Ishikawa (cell line): ENCODE measurements around the gene SYT8.
A peak's percentile ranks its signal among the peaks of the same experiment; 100 is the strongest.

Source experiments
- CREB1 ChIP-seq: IDR thresholded peaks from 2 replicates; pipeline ENCODE4 v1.6.1; 2012; ENCODE audit warnings: low read depth
- EGR1 ChIP-seq: IDR thresholded peaks from 2 replicates; pipeline ENCODE4 v1.6.1; 2012
- EP300 ChIP-seq: IDR thresholded peaks from 2 replicates; pipeline ENCODE4 v1.6.1; 2012; ENCODE audit warnings: borderline replicate concordance
- FOXM1 ChIP-seq: IDR thresholded peaks from 2 replicates; pipeline ENCODE4 v1.6.1; 2012; ENCODE audit warnings: low read depth, borderline replicate concordance
- MAX ChIP-seq: IDR thresholded peaks from 2 replicates; pipeline ENCODE4 v1.6.1; 2012
- RAD21 ChIP-seq: IDR thresholded peaks from 2 replicates; pipeline ENCODE4 v1.6.1; 2012; ENCODE audit warnings: low read depth
- TAF1 ChIP-seq: IDR thresholded peaks from 2 replicates; pipeline ENCODE4 v1.6.1; 2012; ENCODE audit warnings: low read depth, mild to moderate bottlenecking
- YY1 ChIP-seq: IDR thresholded peaks from 2 replicates; pipeline ENCODE4 v1.6.1; 2012; ENCODE audit warnings: low read depth
- TF ChIP-seq, protein P1 (sequence below): IDR thresholded peaks from 2 replicates; pipeline ENCODE4 v1.6.1; 2012; ENCODE audit warnings: low read depth, mild to moderate bottlenecking

GRCh38 chr11:1876361-1877063 is 41.7 kb downstream of the SYT8 start:
- TF ChIP-seq TAF1 (no peak), RAD21 (peak; percentile 46; the same call in 1 of the 2 replicates), YY1 (no peak), EP300 (no peak), CREB1 (no peak), EGR1 (no peak), FOXM1 (no peak), MAX (no peak)
- TF ChIP-seq, protein P1, sequence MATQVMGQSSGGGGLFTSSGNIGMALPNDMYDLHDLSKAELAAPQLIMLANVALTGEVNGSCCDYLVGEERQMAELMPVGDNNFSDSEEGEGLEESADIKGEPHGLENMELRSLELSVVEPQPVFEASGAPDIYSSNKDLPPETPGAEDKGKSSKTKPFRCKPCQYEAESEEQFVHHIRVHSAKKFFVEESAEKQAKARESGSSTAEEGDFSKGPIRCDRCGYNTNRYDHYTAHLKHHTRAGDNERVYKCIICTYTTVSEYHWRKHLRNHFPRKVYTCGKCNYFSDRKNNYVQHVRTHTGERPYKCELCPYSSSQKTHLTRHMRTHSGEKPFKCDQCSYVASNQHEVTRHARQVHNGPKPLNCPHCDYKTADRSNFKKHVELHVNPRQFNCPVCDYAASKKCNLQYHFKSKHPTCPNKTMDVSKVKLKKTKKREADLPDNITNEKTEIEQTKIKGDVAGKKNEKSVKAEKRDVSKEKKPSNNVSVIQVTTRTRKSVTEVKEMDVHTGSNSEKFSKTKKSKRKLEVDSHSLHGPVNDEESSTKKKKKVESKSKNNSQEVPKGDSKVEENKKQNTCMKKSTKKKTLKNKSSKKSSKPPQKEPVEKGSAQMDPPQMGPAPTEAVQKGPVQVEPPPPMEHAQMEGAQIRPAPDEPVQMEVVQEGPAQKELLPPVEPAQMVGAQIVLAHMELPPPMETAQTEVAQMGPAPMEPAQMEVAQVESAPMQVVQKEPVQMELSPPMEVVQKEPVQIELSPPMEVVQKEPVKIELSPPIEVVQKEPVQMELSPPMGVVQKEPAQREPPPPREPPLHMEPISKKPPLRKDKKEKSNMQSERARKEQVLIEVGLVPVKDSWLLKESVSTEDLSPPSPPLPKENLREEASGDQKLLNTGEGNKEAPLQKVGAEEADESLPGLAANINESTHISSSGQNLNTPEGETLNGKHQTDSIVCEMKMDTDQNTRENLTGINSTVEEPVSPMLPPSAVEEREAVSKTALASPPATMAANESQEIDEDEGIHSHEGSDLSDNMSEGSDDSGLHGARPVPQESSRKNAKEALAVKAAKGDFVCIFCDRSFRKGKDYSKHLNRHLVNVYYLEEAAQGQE: no peak
